H9 (cell line): Measurements from ENCODE around the gene CEP170B. TPM values are rescaled to one million over a fixed set of nuclear protein-coding genes. Genes with fewer than 3 reads are reported as not detected.

ENCODE experiments used
- DNase-seq: peaks from one replicate; pipeline ENCODE4 v3.0.0-alpha.2; 2017
- H2AFZ ChIP-seq: one replicate; pipeline ENCODE4 v1.6.1; 2013; ENCODE audit warnings: mild to moderate bottlenecking, low read length, control low read depth, moderate library complexity
- H2AK5ac ChIP-seq: 2 replicates; pipeline ENCODE4 v1.6.1; 2013; ENCODE audit warnings: low read length, control low read depth, mixed read lengths; ENCODE audit not compliant: insufficient read length
- H2BK120ac ChIP-seq: one replicate; pipeline ENCODE4 v1.6.1; 2013; ENCODE audit warnings: low read depth, mild to moderate bottlenecking, low read length, control low read depth, inconsistent platforms; ENCODE audit not compliant: poor library complexity, severe bottlenecking
- H2BK12ac ChIP-seq: 2 replicates; pipeline ENCODE4 v1.6.1; 2013; ENCODE audit warnings: low read length, control low read depth, mixed read lengths, low read depth; ENCODE audit not compliant: insufficient read length
- H2BK15ac ChIP-seq: 2 replicates; pipeline ENCODE4 v1.6.1; 2013; ENCODE audit warnings: low read depth, low read length, control low read depth
- H2BK20ac ChIP-seq: one replicate; pipeline ENCODE4 v1.6.1; 2013; ENCODE audit warnings: low read depth, mild to moderate bottlenecking, low read length, control low read depth, inconsistent platforms; ENCODE audit not compliant: poor library complexity, severe bottlenecking
- H2BK5ac ChIP-seq: 2 replicates; pipeline ENCODE4 v1.6.1; 2013; ENCODE audit warnings: low read length, control low read depth, mixed read lengths; ENCODE audit not compliant: insufficient read length
- H3K14ac ChIP-seq: 2 replicates; pipeline ENCODE4 v1.6.1; 2013; ENCODE audit warnings: low read length, control low read depth; ENCODE audit not compliant: insufficient read depth
- H3K18ac ChIP-seq: 2 replicates; pipeline ENCODE4 v1.6.1; 2013; ENCODE audit warnings: low read depth, mild to moderate bottlenecking, mixed read lengths, low read length, control low read depth; ENCODE audit not compliant: insufficient read length
- H3K23ac ChIP-seq: 2 replicates; pipeline ENCODE4 v1.6.1; 2013; ENCODE audit warnings: low read length, control low read depth, mixed read lengths, low read depth; ENCODE audit not compliant: insufficient read length
- H3K23me2 ChIP-seq: 2 replicates; pipeline ENCODE4 v1.6.1; 2013; ENCODE audit warnings: low read depth, mild to moderate bottlenecking, mixed read lengths, low read length, control low read depth; ENCODE audit not compliant: insufficient read length, poor library complexity, severe bottlenecking
- H3K27ac ChIP-seq: 2 replicates; pipeline ENCODE4 v1.5.1; 2013; ENCODE audit warnings: low read length, control low read depth, mixed read lengths, low read depth; ENCODE audit not compliant: insufficient read length
- H3K27me3 ChIP-seq: 2 replicates; pipeline ENCODE4 v1.6.1; 2013; ENCODE audit warnings: low read length, control low read depth, inconsistent platforms; ENCODE audit not compliant: insufficient read depth
- H3K4ac ChIP-seq: 2 replicates; pipeline ENCODE4 v1.6.1; 2013; ENCODE audit warnings: low read depth, mild to moderate bottlenecking, control low read depth, inconsistent platforms, low read length, moderate library complexity
- H3K4me1 ChIP-seq: 2 replicates; pipeline ENCODE4 v1.6.1; 2013; ENCODE audit warnings: low read length, control low read depth, inconsistent platforms; ENCODE audit not compliant: insufficient read depth
- H3K4me2 ChIP-seq: 2 replicates; pipeline ENCODE4 v1.6.1; 2013; ENCODE audit warnings: low read length, control low read depth, mixed read lengths; ENCODE audit not compliant: insufficient read length, insufficient read depth
- H3K56ac ChIP-seq: 2 replicates; pipeline ENCODE4 v1.6.1; 2013; ENCODE audit warnings: low read depth, mild to moderate bottlenecking, mixed read lengths, low read length, control low read depth; ENCODE audit not compliant: insufficient read length
- H3K79me1 ChIP-seq: 2 replicates; pipeline ENCODE4 v1.6.1; 2013; ENCODE audit warnings: low read depth, mild to moderate bottlenecking, moderate library complexity, low read length, control low read depth, inconsistent platforms; ENCODE audit not compliant: insufficient read depth, poor library complexity, severe bottlenecking
- H3K79me2 ChIP-seq: 2 replicates; pipeline ENCODE4 v1.6.1; 2013; ENCODE audit warnings: low read length, control low read depth, inconsistent platforms; ENCODE audit not compliant: insufficient read depth
- H3K9ac ChIP-seq: 2 replicates; pipeline ENCODE4 v1.6.1; 2013; ENCODE audit warnings: low read length, control low read depth, mixed read lengths; ENCODE audit not compliant: insufficient read length; ENCODE audit errors: extremely low read depth
- H3K9me3 ChIP-seq: one replicate; pipeline ENCODE4 v1.6.1; 2013; ENCODE audit warnings: low read depth, low read length, inconsistent platforms; ENCODE audit not compliant: control insufficient read depth
- H3T11ph ChIP-seq: one replicate; pipeline ENCODE4 v1.6.1; 2013; ENCODE audit warnings: mild to moderate bottlenecking, low read length, control low read depth, inconsistent platforms
- H4K20me1 ChIP-seq: one replicate; pipeline ENCODE4 v1.6.1; 2013; ENCODE audit not compliant: control insufficient read depth, insufficient read length, insufficient read depth
- H4K5ac ChIP-seq: 2 replicates; pipeline ENCODE4 v1.6.1; 2013; ENCODE audit warnings: low read depth, mild to moderate bottlenecking, mixed read lengths, low read length, control low read depth; ENCODE audit not compliant: insufficient read length
- H4K8ac ChIP-seq: replicated peaks from 2 replicates; pipeline ENCODE4 v1.6.1; 2013; ENCODE audit warnings: low read length, control low read depth, mixed read lengths, low read depth; ENCODE audit not compliant: insufficient read length
- H4K91ac ChIP-seq: 2 replicates; pipeline ENCODE4 v1.6.1; 2013; ENCODE audit warnings: low read depth, mild to moderate bottlenecking, moderate library complexity, mixed read lengths, low read length, control low read depth; ENCODE audit not compliant: insufficient read length
- H3K27ac Mint-ChIP-seq, 3 experiments: 2 replicates in 2 of 3; 3 replicates in 1 of 3; pipeline ENCODE4 v1.8.0; 2020 to 2021; ENCODE audit warnings: mixed read lengths in 3 of 3, mild to moderate bottlenecking in 1 of 3, moderate library complexity in 1 of 3
- H3K27me3 Mint-ChIP-seq: 2 replicates; pipeline ENCODE4 v1.8.0; 2021; ENCODE audit warnings: low read depth, mild to moderate bottlenecking, moderate library complexity, mixed read lengths
- H3K36me3 Mint-ChIP-seq, 3 experiments: 2 replicates in 2 of 3; 3 replicates in 1 of 3; pipeline ENCODE4 v1.8.0; 2020 to 2021; ENCODE audit warnings: low read depth in 3 of 3, mixed read lengths in 3 of 3; ENCODE audit not compliant: insufficient read depth in 1 of 3
- H3K4me1 Mint-ChIP-seq, 2 experiments: 2 replicates each; pipeline ENCODE4 v1.8.0; 2020; ENCODE audit warnings: mixed read lengths in 2 of 2
- H3K4me3 Mint-ChIP-seq, 2 experiments: 2 replicates in 1 of 2; 3 replicates in 1 of 2; pipeline ENCODE4 v1.8.0; 2020 to 2021; ENCODE audit warnings: mild to moderate bottlenecking in 2 of 2, mixed read lengths in 2 of 2, moderate library complexity in 1 of 2
- H3K9me3 Mint-ChIP-seq, 2 experiments: 2 replicates in 1 of 2; 3 replicates in 1 of 2; pipeline ENCODE4 v1.8.0; 2020; ENCODE audit warnings: mild to moderate bottlenecking in 2 of 2, mixed read lengths in 2 of 2, moderate library complexity in 1 of 2
- WGBS: extraction: QIAGEN DNeasy Blood & Tissue Kit; methylation state at CpG from one replicate; pipeline ENCODE4 v1.1.7; 2013; ENCODE audit warnings: missing lambda C conversion rate, low lambda C conversion rate, mixed read lengths; ENCODE audit not compliant: insufficient read length; ENCODE audit errors: extremely low coverage; 5-methylcytosine and 5-hydroxymethylcytosine counted together
- total RNA-seq: library from RNA; stranded (reverse); gene quantifications from 2 replicates; pipeline ENCODE4 v1.2.1, GENCODE V29; 2021
- TF ChIP-seq, protein P1 (sequence below): fragments of 200-600 bp; sonication (generic); conservative IDR thresholded peaks from 3 replicates; pipeline ENCODE4 v1.8.0; 2021; ENCODE audit warnings: antibody characterized with exemption, mild to moderate bottlenecking

The CEP170B gene
- total RNA-seq, 1 experiment from 2014 or later = 28.8 TPM

DNA sequence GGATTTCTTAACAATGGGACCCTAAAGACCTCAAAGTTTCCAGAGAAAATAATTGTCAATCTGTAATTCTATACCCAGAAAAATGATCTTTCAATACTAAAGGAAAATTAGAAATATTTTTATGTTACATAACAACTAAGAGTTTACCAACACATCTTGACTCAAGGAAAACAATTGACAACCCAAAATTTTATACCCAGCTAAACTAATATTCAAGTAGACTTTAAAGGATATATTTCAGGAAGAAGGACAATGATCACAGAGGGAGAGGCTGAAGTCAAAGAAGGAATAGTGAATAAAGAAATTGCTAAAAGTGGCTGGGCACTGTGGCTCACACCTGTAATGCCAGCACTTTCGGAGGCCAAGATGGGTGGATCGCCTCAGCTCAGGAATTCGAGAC is 47.0 kb downstream of the CEP170B start:
- peaks cover 20 to 21% of the 10 kb centered on the region in 2 experiments for H3K9me3 Mint-ChIP-seq
- H2AK5ac ChIP-seq = no peak overlapping the region
- H3K4ac ChIP-seq = no peak overlapping the region
- no peak overlapping the region for H3K14ac ChIP-seq
- no peak overlapping the region for H3K27ac Mint-ChIP-seq
- no peak for DNase-seq
- H2BK12ac ChIP-seq = no peak overlapping the region
- no CpG with 5 or more reads among the region's 3 CpGs for whole genome bisulfite sequencing
- no peaks in the 10 kb centered on the region for H3K4me1 Mint-ChIP-seq
- H4K5ac ChIP-seq = no peak overlapping the region
- H3K4me3 Mint-ChIP-seq = no peak overlapping the region
- H3K4me1 ChIP-seq = no peaks in the 10 kb centered on the region
- H3K4me2 ChIP-seq = no peak overlapping the region
- peaks cover 0 to 4% (median 0%) of the 10 kb centered on the region in 3 experiments; a peak in 3 of 7 replicates for H3K36me3 Mint-ChIP-seq
- H2AFZ ChIP-seq = no peak overlapping the region
- no peak overlapping the region for H3K27ac ChIP-seq
- H2BK5ac ChIP-seq = no peak overlapping the region
- no peaks in the 10 kb centered on the region for H3K23me2 ChIP-seq
- H3K56ac ChIP-seq = no peak overlapping the region
- TF ChIP-seq, protein P1, sequence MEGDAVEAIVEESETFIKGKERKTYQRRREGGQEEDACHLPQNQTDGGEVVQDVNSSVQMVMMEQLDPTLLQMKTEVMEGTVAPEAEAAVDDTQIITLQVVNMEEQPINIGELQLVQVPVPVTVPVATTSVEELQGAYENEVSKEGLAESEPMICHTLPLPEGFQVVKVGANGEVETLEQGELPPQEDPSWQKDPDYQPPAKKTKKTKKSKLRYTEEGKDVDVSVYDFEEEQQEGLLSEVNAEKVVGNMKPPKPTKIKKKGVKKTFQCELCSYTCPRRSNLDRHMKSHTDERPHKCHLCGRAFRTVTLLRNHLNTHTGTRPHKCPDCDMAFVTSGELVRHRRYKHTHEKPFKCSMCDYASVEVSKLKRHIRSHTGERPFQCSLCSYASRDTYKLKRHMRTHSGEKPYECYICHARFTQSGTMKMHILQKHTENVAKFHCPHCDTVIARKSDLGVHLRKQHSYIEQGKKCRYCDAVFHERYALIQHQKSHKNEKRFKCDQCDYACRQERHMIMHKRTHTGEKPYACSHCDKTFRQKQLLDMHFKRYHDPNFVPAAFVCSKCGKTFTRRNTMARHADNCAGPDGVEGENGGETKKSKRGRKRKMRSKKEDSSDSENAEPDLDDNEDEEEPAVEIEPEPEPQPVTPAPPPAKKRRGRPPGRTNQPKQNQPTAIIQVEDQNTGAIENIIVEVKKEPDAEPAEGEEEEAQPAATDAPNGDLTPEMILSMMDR = no peak
- H3K79me2 ChIP-seq = no peaks in the 10 kb centered on the region
- no peak overlapping the region for H4K91ac ChIP-seq
- H2BK15ac ChIP-seq = no peak overlapping the region
- no peaks in the 10 kb centered on the region for H3K27me3 ChIP-seq
- H3K23ac ChIP-seq = no peak overlapping the region
- no peak overlapping the region for H2BK20ac ChIP-seq
- H4K8ac ChIP-seq = no peak overlapping the region
- no peak overlapping the region for H3K18ac ChIP-seq
- H4K20me1 ChIP-seq = no peaks in the 10 kb centered on the region
- no peaks in the 10 kb centered on the region for H3K79me1 ChIP-seq
- H3K27me3 Mint-ChIP-seq = peaks cover 78% of the 10 kb centered on the region
- no peaks in the 10 kb centered on the region for H3K9me3 ChIP-seq
- H2BK120ac ChIP-seq = no peak overlapping the region
- no peak overlapping the region for H3K9ac ChIP-seq
- H3T11ph ChIP-seq = no peak overlapping the region
